Measurements from ENCODE around the gene RNF175.

RNF175 gene

GRCh38 chr4:153785910-153786721, 26.3 kb upstream of the RNF175 start:
- no peak for DNase-seq (ENCODE audit: low read depth in 2 of 2)

- no peak for DNase-seq (ENCODE audit: low read depth in 2 of 2)
These were observed 24.4 kb upstream of the RNF175 start for GRCh38 chr4:153784166-153784699.

GRCh38 chr4:153782581-153782980, 22.8 kb upstream of the RNF175 start:
- DNase-seq (ENCODE audit: low read depth in 2 of 2), result no peak

GRCh38 chr4:153781717-153782416, 22.0 kb upstream of the RNF175 start:
- peak; percentile 86 to 90 for DNase-seq (ENCODE audit: low read depth in 2 of 2)

GRCh38 chr4:153781280-153781679, 21.5 kb upstream of the RNF175 start:
- DNase-seq (ENCODE audit: low read depth in 2 of 2), result no peak

- no peak for DNase-seq (ENCODE audit: low read depth in 2 of 2)
These were observed 21.1 kb upstream of the RNF175 start for GRCh38 chr4:153780876-153781275.

GRCh38 chr4:153780221-153780620, 20.4 kb upstream of the RNF175 start:
- DNase-seq (ENCODE audit: low read depth in 2 of 2), result no peak

- no peak for DNase-seq (ENCODE audit: low read depth in 2 of 2)
These were observed 18.6 kb upstream of the RNF175 start for GRCh38 chr4:153778383-153778782.

GRCh38 chr4:153777421-153777820, 17.6 kb upstream of the RNF175 start:
- no peak for DNase-seq (ENCODE audit: low read depth in 2 of 2)

- DNase-seq (ENCODE audit: low read depth in 2 of 2), result no peak
These were observed 16.8 kb upstream of the RNF175 start for GRCh38 chr4:153776601-153777000.

- no peak for DNase-seq (ENCODE audit: low read depth in 2 of 2)
These were observed 13.4 kb upstream of the RNF175 start for GRCh38 chr4:153773236-153773690.

GRCh38 chr4:153771046-153771445, 11.2 kb upstream of the RNF175 start:
- DNase-seq (ENCODE audit: low read depth in 2 of 2), result no peak

GRCh38 chr4:153766758-153767157, 6.9 kb upstream of the RNF175 start:
- DNase-seq (ENCODE audit: low read depth in 2 of 2), result no peak

GRCh38 chr4:153765894-153766293, 6.1 kb upstream of the RNF175 start:
- no peak for DNase-seq (ENCODE audit: low read depth in 2 of 2)

- DNase-seq (ENCODE audit: low read depth in 2 of 2), result no peak
These were observed 5.0 kb upstream of the RNF175 start for GRCh38 chr4:153764601-153765368.

GRCh38 chr4:153763404-153763803, 3.6 kb upstream of the RNF175 start:
- DNase-seq (ENCODE audit: low read depth in 2 of 2), result no peak

GRCh38 chr4:153758688-153759406, 977 bp downstream of the RNF175 start:
- DNase-seq (ENCODE audit: low read depth in 2 of 2), result no peak

GRCh38 chr4:153758136-153758535, 1.7 kb downstream of the RNF175 start:
- DNase-seq (ENCODE audit: low read depth in 2 of 2), result no peak

GRCh38 chr4:153757407-153757806, 2.4 kb downstream of the RNF175 start:
- no peak for DNase-seq (ENCODE audit: low read depth in 2 of 2)

- no peak for DNase-seq (ENCODE audit: low read depth in 2 of 2)
These were observed 4.6 kb downstream of the RNF175 start for GRCh38 chr4:153755186-153755585.

- peak; percentile 53 to 55 for DNase-seq (ENCODE audit: low read depth in 2 of 2)
These were observed 9.5 kb downstream of the RNF175 start for GRCh38 chr4:153750197-153750817.
